HL-60/S4 treated with retinoic acid at 250 ng/mL for 4 days and 3 days (cell line): ENCODE results near the gene B4GALT6.

Experiments
- in situ Hi-C: fragments of 300-500 bp; cut with MboI; formaldehyde crosslinking; loops from 2 replicates; pipeline ENCODE4 v1.7.0; 2022; ENCODE audit warnings: low sequenced_read_pairs

The B4GALT6 gene

DNA sequence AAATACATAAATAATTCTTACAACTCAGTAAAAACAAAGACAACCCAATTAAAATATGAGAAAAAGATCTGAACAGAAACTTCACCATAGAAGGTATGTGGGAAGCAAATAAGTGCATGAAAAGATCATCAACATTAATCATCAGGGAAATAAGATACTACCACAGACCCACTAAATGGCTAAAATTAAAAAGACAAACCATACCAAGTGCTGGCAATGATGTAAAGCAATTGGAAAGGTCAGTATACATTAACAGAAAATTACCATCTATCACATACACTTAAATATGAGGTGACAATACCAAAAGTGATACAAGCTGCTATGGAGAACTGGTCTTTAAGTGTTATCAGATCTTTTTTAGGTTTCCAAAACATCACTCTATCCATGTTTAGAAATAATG lies 48.0 kb downstream of the B4GALT6 start:
- in situ Hi-C loops, result no loop called here

DNA sequence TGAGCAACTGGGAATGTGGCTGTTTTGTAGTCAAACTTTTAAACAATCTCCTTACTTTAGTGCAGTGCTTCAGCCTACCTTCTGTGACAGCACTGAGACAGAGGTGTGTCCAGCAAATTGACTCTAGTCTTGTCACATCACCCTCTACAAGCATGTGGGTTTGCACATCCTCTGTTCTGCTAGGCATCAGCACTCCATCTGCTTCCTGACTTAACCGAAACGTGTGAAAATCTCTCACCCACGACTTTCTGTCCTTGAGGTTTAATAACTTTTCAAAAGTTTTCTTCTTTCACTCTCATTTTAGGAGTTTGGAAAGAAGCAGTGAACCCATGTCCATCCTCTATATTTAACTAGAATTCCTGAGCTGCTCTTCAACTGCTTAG lies 50.1 kb downstream of the B4GALT6 start:
- in situ Hi-C loops, result no loop called here

DNA sequence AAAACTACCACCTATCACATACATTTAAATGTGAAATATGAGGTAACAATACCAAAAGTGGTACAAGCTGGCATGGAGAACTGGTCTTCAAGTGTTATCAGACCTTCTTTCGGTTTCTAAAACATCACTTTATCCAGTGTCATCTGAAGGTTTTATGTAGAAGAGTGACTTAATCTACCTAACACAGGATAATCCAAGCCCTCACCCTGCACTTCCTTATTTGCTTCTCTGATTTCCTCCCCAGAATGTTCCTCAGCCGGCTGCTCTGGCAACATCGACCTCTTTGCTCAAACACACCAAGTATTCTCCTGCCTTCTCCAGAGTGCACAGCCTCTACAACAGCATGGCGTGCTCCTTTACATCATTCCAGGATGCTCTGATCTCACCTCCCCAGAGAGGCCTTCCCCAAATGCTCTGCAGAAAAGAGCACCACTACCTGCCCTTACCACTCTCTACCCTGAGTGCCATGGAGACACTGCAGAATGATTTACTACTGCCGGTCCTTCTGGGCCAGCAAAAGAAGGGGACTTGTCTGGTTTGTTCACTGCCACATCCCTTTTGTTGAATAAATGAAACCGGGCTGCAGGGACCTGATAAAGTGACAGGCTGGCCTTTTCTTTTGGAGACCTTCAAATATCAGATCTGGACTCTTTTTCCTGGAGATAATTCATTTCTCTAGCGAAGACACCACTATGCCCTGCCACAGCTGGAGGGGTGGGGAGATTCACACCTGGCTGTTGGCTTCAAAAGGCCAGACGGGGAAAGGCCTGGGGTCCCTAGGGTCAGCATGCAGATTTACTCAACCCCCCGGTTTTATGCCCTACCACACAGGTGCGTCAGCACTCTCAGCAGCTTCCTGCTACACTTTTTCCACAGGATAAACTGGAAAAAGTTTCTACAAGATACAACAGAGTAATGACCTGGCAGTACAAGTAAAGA lies 50.7 kb downstream of the B4GALT6 start:
- in situ Hi-C loops, result no loop called here

DNA sequence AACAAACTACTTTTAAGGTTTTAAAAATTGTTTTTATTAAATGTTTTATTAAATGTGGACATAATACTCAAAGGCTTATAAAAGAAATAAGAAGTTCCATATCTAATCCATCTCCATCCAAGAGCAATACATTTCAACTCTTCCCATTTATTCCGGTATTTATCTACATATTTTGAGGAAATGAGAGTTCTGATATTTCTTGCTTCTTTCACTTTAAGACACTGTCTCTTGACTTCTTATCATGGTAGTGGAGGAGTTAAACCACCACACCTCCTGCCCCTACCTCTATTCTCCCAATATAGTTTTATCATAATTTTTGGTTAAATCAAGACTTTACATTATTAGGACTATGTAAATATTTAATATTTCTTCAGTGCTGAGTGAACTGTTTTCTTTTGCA lies 52.0 kb downstream of the B4GALT6 start:
- in situ Hi-C loops, result no loop called here

DNA sequence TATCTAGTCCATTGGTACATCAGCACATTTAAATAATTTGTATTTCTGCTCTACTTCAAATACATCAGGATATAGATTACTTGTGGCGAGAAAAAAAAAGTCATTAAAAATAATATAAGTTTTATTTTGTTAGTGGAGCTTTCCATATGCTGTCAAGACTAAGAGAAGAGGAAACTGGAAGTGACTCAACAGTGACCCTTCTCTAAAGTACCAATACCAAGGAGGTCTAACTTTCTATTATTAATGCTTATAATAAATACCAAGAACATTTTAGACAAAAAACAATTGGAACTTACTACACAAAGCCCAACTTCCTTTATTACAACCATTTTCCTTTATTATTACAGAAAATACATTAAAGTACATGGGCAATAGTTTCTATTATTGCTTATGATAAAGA lies 52.9 kb downstream of the B4GALT6 start:
- in situ Hi-C loops, result no loop called here

DNA sequence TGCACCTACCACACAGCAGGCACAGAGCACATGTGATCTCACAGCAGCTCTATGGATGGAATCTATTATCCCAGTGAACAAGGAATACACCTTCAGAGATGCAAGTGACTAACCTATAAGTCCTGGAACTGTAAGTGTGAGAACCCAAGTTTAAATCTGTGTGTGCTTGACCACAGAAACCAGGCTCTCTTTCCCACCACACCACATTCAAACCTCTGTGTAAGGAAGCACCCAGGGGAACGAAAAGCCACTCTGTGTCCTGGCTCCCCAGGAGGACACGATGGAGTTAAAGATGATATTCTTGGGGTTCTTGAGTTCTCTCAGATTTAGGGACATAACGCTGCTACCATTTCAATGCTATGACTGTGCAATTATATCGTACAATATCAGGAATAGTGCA lies 53.8 kb downstream of the B4GALT6 start:
- in situ Hi-C loops, result no loop called here

DNA sequence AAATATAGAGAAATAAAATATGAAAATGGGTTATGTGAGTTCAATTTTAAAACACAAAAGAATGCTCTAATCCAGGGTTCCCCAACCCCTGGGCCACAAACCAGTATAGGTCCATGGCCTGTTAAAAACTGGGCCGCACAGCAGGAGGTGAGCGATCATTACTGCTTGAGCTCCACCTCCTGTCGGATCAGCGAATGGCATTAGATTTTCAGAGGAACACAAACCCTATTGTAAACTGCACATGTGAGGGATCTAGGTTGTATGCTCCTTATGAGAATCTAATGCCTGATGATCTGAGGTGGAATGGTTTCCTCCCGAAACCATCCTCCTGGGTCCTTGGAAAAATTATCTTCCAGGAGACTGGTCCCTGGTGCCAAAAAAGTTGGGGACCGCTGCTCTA lies 58.0 kb downstream of the B4GALT6 start:
- in situ Hi-C loops, result no loop called here

DNA sequence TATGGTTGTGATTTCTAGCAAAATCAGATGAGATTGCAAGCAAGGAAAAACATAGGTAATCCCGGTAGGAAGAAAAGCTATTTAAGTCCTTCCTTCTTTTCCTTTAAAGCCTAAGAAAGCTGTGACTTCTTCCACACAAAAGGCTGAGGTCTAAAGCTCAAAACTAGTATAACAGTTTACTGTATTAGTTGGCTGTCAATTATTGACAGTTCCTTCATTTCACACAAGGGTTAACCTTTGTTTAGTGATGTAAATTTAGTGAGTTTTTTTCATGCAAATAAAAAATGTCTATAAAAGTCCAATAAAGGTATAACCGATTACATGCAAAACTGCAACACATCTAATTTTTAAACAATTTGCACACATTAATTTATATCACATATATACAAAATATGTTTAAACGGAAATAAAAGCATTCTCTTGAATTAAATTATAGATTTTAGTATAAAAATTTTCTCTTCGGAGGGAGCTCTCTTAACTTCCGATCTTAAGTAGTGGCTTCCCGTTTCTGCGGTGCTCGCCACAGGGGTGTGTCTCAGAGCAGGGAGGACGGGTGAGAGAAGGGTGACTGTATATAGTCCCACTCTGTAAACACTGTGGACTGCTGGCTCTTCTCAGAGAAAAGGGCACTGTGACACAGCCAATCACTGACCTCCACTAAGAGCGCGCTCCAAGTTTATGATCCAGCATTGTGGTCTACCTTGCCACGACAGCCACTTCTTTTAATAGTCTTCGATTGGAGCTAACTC lies 59.3 kb downstream of the B4GALT6 start:
- in situ Hi-C loops, result no loop called here

DNA sequence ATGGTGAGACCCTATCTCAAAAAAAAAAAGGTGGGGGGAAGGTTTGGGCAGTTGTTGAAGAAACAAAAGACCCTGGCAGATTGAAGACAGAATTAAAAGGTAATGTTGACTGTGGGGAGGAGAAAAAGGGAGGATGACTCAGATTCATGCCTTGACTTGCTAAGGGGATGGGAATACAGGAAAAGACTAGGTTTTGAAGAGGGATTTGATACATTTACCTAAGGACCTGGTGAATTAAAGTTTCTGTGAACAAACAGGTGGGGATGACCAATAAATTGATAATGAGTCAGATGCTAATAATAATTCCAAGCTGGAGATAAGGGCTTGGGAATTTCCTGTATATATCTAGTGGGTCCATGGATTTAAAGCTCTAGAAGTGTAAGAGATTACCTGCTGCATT lies 65.1 kb downstream of the B4GALT6 start:
- in situ Hi-C loops, result no loop called here

DNA sequence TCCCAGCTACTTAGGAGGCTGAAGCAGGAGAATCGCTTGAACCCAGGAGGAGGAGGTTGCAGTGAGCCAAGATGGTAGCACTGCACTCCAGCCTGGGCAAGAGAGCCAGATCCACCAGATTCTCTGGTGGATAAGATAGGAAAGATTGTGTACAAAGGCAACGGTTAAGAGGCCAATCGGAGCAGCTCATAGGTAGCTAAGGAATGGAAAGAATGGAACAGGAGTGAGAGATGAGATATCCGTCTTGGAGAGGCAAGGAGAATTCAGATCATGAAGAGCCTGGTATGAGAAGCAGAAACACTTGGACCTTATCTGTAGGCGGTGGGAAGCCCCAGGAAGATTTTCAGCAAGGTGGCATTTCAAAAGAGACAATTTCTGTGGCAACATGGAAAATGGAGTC lies 65.6 kb downstream of the B4GALT6 start:
- in situ Hi-C loops, result no loop called here

DNA sequence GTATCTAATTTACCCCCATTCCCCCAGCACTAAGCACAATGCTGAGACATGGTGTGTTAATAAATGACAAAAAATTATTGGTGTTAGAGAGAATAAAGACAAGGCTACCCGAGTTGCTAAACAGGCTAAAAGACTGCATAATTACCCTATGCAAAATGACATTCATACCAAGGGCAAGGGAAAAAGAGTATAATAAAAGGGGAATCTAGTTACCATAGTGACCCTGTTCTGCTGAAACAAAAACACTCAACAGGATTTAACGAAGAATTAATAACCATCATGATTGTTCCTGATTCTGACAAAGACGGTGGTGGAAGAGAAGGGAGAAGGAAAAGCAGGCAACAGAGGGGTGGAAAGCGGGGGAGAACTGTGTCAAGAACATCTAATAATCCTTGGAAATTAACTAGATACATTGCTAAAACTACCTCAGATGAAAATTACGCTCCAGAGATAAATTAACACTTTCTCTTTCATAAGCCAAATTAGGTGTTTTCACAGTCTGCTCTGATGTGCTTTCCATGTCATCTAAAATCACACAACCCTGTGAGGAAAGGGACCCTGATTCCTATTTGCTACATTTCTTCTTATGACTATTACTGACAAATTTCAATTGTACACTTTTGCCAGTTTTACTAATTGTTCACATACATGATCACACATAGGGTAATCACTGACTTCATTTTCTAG lies 67.2 kb downstream of the B4GALT6 start:
- in situ Hi-C loops, result no loop called here

DNA sequence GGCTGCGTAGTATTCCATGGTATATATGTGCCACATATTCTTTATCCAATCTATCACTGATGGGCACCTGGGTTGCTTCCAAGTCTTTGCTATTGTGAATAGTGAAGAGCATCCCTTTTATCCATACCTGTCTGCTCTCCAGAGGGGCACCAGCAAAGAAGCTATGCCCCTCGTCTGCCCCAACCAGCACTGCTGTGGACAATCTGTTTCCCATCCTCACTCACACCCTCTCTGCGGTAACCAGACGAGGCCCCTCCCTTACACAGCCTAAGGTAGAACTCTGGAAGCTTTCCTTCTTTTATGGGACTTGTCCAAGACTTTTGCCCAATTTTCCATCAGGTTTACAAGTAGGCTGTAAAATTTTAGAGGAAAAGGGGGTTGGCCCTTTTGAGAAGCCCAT lies 67.8 kb downstream of the B4GALT6 start:
- in situ Hi-C loops, result no loop called here

DNA sequence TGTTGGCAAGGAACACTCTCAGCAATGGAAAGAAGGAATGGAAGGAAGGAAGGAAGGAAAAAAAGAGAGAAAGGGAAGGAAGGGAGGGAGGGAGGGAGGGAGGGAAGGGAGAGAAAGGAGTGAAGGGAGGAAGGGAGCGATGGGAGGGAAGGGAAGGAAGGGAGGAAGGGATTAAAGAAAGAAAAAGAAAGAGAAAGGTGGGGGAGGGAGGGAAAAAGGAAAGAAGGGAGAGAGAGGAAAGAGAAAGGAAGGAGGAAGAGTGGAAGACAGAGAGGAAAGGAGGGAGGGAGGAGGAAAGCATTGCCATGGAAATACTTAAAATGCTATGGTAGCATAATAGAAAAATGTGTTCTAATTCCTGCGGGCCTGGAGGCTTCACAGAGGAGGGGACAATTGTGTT lies 70.3 kb downstream of the B4GALT6 start:
- in situ Hi-C loops, result no loop called here

DNA sequence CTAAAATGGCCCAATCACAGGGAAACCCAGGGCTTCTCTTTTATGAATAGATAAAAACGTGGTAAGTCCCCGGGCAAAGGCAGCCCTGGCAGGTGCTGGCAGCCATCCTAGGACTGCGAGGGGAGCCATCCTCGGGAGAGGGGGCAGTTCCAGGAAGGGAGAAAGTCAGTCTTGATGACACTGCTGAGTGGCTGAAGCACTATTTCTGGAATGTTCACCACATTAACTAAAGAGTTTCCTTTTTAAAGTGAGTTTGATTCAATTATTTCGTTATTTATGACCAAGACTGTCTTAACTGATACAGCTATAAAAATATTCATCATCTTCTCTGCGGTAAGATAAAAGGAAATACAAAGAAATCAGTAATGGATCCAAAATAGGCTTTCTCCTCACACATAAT lies 72.3 kb downstream of the B4GALT6 start:
- in situ Hi-C loops, result no loop called here

DNA sequence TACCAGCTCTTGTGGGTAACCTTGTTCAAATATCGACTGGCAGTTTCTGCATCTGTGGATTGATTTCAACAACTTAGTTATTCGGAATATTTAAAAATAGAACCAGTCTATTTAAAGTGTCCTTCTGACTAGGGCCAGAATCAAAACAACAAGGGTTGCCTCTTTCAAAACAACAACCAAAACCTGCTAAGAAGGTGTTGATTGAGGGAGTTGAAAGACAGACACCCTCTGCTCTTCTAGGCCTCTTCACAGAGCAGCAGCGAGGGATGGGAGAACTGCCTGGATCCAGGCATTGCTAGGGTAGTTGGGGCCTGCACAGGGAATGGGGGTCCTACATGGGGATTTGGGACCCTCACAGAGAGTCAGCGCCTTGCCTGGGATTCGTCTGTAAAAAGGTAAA lies 72.9 kb downstream of the B4GALT6 start:
- in situ Hi-C loops, result no loop called here

DNA sequence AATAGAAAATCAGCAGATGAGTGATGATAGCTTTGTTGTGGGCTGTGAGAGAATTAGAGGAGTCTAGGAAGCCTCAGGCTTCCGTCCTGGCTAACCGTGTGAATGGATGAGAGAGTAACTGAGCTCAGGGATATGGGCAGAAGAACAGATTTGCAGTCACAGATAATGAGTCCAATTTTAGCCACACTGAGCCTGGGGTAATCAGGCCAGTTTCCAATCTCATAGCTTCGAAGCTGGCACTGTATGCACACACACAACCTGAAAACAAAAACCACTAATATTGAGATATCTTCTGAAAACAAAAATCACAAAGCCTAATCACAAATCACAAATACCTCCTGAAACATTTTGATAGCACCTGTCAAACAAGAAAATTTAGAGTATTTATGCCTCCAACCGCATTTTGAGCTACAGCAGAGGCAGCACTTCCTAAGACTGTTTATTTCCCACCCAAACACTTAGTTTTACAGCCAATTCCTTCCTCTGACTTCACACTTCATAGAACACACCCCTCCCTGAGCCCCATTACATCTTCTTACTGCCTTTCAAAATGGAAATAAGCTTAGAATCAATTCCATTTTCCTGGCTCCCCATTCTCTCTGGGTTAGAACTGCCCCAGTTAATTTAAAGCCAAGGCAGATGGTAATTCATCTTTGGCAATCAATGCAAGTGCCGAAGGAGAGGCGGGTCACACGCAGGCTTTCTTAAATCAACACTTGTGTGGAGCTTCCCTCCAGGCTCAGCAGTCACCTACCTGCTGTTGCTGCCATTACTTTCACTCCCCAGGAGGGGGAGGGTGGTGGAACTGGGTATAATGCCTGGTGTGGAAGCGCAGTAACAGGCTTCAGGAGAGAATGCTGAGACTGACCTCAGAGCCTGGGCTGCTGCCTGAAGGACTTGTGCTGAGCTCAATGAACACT lies 73.8 kb downstream of the B4GALT6 start:
- in situ Hi-C loops, result no loop called here

DNA sequence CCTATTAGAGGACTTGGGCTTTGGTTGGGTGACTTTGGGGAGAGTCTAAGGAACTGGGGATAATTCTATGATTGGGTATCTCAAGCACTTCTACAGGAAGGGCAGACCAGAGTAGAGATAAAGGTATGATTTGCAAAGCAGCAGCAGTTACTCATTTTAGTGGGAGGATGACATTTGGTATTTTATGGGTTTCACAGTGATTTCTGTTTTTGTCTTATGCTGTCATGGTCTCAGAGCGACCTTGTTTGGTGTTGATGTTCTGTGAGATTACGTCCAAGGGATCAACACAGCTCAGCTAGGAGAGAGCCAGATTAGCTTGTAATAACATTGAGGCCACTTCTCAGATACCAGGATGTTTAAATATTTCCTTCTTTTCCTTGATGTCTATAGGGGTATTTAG lies 74.5 kb downstream of the B4GALT6 start:
- in situ Hi-C loops, result no loop called here

DNA sequence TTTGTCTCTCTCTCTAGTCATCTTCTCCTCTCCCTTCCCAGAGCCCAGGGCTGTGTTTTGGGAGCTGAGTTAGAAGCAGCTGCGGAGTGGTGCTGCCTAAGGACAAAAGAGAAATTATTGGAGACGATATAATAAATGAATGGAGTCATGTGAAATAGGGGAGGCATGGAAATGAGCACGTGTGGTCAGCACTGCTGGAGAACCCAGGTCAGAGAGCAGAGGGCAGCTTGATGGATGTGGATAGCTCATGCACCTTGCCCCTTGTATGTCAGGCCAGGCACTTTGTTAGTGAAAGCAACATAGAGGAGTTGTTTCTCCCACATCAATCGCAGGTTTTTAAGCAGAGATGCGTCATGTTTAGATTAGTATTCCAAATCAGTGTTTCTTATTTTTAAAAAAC lies 77.0 kb downstream of the B4GALT6 start:
- in situ Hi-C loops, result no loop called here

DNA sequence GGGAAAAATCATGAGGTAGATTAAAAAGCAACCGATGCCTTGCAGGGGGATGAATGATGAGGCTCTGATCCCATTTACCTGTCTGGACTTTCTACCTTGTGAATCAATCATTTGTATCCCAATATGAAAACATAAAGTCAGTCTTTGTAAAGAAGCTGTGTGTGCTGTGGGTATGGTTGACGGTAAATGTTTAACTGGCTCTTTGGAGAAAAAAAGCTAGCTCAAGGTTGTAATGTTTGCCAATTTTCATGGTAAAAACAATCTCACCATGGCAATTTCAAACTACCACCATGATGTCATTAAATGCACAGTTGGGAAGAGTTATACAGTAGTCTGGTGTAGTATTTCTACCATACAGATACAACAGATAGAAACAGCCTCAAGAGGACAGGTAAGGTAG lies 78.1 kb downstream of the B4GALT6 start:
- in situ Hi-C loops, result no loop called here

DNA sequence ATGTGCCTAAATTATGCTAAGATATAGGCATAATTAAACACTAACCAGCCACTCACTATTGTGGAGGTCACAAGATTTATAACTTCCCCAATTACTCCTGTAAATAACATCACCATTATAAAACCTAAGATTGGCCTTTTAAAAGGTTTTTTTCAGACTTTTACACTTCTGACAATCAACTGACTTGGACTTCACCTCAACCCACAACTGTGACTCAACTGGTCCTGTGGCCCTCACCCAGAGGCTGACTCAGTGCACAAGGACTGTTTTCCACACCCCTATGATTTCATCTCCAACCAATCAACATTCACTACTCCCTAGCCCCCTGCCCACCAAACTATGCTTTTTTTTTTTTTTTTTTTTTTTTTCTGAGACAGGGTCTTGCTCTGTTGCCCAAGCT lies 81.1 kb downstream of the B4GALT6 start:
- in situ Hi-C loops, result no loop called here
